Right hindlimb (tissue), 1 donor: Measurements from ENCODE around the gene TXNRD3.

ENCODE experiments used
- DNase-seq: peaks from one replicate; pipeline ENCODE4 v3.0.0-alpha.2; 2018

The TXNRD3 gene

DNA sequence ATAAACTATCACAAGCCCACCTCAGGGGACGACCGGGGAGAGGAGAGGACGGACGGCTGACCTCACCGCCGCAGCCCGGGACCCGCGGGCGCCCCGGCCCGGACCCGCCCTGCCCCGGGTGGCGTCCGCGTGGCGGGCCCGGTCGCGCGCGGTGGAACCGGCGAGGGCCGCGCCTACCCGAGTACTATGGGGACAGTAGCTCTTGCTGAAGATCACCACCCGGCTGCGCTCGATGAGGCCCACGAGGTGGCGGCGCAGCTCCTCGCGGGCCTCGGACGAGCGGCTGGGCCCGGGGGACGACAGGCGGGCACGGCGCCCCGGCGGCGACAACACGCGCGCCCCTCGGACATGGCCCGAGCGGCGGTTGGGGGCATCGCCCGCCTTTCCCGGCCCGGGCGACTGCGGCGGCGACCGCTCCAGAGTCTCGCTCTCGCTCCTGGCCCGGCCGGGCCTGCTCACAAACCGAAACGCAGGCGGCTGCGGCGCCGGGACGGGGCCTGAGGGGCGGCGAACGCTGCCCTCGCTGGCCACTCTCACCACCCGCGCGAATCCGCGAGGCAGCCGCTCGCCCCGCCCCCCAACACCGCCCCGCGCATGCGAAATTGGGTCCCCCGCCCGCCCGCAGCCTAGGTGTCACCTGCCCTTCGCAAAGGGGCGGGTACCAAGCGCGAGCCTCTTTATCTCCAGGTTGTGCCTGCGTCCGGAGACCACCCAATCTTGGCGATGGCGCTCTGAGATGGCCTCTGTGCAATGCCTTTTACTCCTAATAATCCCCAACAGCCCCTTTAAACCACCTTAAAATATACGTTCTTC, at the start of gene TXNRD3:
TXNRD3 (minus strand) TSS at position 554 of the 813 bp plus-strand sequence.
- DNase-seq: peak; percentile 84

DNA sequence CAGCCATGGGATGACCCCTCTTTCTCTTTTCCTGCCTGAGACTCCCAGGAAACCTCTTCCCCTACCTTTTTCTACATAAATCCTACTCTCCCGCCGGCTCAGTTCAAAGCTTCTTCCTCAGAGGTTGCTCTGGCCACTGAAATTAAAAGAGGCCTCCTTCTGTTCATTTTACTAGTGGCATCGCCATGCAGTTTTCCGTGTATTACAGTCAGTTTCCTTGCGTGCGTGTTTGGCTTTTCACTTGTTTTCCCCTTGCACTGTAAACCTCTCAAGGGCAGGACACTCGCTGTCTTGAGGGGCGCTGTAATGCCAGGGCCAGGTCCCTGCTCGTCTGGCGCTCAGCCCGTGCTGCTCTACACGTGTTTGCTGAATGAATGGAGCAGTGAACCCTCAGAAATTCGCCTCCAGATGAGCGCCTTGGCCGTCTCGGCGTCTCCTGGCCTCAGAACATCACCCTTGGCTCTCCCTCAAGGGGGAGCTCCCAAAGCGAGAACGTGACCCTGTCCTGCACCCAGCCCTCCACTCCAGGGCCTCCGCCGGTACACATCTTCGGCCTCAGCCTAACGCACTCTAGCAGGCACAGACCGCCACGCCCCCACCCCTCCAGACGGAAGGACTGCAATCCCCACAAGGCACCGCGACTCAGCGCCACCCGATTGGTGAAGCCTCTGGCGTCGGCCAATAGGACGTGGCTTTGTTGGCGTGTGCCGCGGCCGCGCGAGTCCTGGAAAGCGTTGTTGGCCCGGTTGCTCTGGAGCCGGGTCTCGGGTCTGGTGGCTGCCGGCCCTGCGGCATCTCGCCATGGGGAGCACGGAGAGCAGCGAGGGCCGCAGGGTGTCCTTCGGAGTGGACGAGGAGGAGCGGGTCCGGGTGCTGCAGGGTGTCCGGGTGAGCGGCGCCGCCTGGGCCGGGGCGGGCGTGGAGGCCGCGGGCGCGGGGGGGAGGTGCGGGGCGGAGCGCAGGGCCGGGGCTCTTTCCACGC, 48.9 kb upstream of the TXNRD3 start, which contains the start of gene CHCHD6:
CHCHD6 (plus strand) TSS at position 729 of the 982 bp plus-strand sequence; CDS start at position 802, 73 bp downstream.
- DNase-seq: peak; percentile 96

DNA sequence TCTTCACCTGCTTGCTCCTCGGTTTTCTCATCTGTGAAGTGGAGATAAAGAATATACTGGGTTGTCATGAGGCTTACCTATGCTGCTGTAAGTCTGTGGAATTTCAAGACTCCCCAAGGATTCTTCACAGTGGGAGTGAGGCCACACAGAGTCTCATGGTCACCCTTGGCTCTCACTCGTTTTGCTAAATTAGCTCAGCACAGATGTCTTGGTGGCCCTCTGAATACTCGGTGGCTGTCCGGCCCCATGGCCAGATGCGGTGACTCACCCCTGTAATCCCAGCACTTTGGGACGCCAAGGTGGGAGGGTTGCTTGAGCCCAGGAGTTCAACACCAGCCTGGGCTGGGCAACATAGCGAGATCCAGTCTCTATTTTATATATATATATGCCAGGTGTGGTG, 44.1 kb upstream of the TXNRD3 start:
- no peak for DNase-seq

DNA sequence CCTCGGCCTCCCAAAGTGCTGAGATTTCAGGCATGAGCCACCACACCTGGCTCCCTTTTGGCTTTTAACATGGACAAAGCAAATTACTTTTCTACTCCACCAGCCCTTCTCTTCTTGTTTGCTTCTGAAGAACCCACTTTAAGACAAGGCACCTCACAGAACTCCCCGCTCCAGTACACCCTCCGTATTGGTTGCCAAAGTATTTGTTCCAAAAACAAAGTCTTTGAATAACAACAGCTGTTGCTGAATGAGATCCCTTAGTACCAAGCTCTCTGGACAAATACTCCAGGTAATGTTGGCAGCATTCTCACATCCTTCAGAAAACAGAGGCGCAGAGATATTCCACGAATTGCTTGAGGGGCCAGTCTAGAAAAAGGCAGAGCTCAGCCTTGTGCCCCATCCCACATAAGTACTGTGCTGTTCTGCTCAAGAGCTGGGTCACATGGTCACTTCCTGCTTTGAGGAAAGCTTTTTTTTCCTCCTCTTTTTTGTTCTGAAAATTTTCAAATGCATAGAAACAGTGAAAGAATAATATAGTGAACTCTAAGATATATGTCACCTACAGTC, 41.9 kb upstream of the TXNRD3 start:
- no peak for DNase-seq

DNA sequence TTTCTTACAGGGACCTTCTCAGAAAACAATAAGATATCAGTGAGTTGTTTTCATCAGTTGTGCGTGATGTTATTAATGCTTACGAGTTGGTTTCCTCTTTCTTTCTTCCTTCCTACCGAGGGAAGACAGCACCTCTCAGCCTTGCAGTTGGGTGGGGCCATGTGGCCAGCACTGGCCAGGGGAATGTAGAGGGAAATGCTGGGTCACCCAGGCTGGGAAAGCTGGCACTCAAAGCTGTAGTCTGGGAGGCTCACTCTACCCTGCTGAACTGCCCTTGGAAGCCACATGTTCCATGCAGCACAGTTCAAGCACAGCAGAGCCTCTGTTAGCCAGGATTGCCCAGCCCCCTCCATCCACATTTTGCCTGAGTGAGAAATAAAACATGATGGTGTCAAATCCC, 39.0 kb upstream of the TXNRD3 start:
- no peak for DNase-seq

DNA sequence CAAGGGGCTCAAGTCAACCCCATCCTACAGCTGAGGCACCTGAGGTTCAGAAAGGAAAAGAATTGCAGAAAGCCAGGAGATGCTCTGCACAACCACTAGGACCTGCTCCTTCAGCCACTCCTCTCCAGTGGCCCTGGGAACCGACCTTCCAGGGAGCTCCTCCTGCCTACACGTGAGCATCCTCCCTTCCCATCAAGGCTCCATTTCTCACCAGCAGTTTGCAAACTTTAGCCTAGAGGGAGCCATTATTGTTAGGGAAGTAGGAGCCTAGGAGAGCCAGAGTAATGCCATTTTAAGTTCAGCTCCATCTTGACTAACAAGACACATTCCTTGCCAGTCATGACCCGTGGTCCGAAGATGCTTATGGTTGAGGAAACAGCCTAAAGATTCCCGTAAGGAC, 37.9 kb upstream of the TXNRD3 start:
- no peak for DNase-seq

DNA sequence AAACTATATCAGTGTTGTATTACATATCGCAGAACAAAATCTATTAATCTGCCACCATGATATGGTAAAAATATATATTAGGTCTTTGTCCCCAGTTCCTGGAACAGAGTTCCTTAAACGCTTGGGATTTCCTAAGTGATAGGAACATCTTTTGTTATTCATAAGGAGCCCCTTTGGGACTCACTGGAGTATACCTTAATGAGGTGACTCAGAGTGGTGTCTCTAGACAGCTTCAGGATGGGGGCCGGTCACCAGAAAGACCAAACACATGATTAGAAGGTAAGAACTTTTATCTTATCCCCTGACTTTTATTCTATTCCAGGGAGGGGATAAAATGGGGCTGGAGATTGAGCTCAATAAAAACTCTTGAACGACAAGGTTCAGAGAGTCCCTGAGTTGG, 36.8 kb upstream of the TXNRD3 start:
- no peak for DNase-seq

DNA sequence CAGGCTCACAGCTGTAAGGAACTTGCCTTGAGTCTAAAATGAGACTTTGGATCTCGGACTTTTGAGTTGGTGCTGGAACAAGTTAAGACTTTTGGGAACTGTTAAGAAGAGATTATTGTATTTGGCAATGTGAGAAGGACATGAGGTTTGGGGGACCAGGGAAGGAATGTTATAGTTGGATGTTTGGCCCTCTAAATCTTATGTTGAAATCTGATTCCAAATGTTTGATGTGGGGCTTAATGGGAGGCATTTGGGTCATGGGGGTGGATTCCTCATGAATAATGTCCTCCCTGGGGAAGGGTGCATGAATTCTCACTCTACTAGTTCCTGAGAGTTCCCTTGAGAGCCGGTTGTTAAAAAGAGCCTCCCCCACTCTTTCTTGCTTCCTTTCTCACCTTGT, 30.6 kb upstream of the TXNRD3 start:
- DNase-seq: no peak

DNA sequence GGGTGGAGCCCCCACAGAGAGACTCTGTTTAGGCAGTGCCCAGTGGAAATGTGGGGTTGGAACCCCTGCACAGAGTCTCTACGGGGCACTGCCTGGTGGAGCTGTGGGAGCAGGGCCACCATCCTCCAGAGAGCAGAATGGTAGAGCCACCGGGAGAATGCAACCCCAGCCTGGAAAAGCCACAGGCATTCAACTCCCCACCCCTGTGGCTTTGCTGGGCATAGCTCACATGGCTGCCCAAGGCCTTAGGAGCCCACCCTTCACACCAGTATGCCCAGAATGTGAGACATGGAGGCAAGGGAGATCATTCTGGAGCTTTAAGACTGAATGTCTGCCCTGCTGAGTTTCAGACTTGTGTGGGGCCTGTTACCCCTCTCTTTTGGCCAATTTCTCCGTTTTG, 30.1 kb upstream of the TXNRD3 start:
- DNase-seq: no peak

DNA sequence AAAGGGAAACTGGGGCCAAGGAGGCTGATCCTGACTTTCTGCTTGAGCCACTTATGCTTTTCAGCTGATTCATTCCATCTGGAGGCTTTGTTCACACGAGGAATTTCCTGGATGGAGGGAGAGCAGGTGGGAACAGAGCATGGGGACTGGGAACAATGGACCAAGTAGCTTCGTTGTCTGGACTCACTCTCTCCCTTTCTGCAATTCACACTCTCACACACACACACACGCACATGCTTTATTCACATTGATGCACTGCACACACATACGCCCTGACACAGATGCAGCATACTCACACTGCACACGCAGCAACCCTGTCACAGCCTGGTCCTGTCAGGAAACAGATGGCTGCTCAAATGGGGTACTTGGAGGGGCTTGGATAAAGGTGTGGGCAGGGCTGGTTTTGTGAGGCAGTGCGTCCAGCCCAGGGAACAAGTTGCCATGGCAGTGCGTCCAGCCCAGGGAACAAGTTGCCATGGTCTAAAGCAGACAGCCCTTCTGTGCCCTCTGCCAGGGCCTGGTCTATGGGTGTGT, 29.4 kb upstream of the TXNRD3 start:
- peak; percentile 48 for DNase-seq

DNA sequence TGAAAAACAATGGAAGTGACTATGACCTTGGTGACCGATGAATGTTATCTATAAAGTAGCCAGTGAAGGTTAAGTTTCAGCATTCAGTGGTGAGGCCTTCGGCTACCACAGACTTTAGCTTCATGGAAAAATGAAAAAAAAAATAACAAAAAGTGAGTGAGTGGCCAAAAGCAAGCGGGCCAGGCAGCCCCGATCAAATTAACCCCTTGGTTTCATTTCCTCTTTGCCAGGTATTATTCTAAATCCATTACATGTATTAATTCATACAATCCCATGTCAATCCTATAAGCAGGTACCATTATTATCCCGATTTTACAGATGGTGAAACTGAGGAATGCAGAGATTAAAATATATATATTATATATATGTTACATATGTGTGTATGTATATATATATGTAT, 28.1 kb upstream of the TXNRD3 start:
- DNase-seq: no peak

DNA sequence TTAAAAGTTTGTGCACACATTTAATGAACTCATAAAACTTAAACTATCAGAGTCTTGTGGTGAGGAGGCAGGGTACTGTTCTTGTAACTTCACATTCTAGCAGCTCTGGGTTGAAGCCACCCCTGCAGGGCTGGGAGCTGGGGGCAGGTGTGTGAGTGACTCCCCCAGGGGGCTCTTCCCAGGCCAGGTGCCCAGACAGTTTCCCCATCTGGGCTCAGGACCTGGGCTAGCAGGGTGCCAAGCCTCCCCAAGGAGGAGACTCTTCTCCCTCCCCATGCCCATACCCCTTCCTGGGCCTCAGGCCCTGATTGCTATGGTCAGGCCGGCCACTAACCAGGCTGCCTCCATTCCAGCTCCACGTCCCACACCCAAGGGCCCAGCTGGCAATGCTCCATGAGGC, 27.1 kb upstream of the TXNRD3 start:
- no peak for DNase-seq

DNA sequence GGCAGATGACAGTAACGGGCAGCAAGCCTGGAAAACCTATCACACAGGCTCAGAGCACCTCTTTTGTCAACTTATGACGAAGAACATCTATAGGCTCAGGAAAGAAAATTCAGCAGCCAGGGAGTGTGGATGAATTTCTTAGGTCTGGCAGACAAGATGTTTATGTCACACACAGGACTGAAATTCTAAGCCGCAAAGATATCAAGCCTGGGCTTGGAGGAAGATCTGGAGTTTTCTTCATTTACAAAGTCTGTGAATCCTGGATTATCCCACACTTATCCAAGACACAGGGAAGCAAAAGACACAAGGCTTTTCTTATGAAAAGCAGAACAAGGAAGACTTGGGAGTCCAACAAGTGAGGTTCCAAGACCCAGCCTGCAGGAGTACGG, 25.7 kb upstream of the TXNRD3 start:
- no peak for DNase-seq

DNA sequence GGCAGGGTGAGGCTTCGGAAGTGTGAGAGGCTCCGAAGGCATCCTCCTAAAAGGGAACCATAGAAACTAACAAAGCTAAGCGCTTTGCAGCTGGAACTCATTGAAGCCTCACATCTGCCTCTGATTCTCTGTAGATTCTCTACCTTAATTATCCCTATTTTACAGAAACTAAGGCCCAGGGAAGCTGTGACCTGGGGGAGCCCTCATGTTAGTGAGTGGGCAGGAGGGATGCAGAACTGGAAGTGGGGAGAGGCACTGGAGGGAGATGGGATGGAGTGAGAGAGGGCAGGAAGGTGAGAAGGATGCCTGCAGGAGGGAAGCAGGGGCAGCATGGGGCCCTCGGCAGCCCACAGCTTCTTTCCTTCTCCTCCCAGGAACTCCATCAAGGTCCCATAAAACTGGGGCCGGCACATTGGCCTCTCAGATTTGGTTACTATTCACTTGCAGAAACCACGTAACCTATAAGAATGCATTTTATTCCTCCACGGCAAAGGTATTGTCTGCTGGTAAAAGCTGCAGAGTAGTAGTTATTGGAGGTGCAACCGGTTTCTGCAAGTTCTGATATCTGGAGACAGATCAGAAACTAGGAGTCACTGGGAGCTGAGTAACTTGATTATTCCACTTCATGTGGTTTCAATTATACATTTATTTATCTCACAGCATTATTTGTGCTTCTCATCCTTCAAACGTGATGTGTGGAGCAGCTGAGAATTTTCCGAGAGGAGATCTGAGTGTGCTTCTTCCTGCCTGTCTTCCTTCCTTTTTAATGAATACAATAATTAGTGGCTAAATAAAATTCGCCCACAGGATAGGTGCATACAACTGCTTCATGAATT, 25.1 kb upstream of the TXNRD3 start:
- no peak for DNase-seq

DNA sequence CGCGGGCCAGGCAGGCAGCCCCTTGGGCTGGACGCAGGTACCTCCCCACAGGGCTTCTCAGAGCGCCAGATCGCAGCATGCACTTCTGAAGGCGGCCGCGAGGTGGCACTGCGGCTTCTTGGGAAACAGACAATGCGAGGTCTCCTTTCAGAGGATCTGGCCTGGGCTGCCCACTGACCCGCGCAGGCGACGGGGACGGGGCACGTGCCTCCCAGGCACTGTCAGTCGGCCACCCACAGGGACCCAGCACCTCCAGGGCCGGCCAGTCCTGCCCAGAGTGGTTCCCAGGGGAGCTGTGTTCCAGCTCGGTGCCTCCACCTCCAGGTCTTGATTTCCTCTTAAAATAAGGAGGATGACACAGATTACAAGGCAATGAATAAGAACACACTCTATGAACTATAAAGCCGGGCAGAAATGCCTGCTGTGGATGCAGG, 24.4 kb upstream of the TXNRD3 start:
- peak; percentile 83 for DNase-seq

DNA sequence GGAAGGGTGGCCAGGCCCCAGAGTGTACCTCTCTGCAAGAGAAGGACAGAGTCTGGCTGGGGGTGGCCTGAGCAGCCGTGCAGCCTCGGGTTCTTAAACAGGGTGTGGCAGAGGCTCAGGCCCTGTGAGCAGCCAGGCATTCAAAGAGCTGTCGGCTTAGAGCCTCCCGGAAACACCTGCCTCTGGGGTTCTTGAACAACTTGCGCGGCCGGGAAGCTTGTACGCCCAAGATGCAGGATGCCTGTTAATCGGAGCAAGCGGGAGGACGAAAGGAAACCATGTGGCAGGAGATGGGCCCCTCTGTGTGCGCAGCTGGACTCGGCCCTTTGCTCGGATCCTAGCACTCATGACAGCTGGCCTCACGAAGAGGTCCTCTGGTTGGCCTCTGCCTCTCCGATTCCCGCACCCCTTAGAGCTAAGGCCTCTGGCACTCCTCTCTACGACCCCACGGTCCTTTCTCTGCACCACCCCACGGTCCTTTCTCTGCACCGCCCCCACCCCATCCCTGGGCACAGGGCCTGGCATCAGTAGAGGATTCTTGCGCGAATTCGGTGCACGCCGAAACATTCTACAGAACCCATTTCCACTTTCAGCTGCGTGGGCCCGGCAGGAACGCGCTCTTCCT, 23.9 kb upstream of the TXNRD3 start:
- no peak for DNase-seq

DNA sequence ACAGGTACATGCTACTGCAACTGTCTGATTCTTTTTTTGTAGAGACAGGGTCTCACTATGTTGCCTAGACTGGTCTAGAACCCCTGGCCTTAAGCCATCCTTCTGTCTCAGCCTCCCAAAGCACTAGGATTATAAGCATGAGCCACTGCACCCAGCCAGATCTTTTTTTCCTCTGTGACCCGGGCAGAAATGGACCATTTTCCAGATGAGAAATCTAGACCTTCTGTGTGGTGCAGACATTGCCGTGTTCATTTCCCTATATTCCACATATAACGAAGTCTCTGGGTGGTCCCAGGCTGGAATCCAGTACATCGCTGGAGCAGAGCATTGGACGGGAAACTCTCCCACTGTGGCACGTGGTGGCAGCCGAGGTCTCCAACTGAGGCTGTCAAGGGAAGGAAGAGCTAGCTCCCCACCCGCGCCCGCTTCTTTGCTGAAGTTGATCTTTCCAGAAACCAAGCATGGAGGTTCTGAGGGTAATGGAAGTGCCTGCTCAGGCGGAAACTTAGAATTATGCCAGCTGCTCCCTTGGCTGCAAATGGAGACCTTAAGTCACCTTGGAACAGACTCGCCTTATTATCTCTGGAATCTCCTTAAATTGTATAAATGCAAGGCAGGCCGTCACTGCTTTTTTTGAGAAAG, 23.1 kb upstream of the TXNRD3 start:
- DNase-seq: no peak

DNA sequence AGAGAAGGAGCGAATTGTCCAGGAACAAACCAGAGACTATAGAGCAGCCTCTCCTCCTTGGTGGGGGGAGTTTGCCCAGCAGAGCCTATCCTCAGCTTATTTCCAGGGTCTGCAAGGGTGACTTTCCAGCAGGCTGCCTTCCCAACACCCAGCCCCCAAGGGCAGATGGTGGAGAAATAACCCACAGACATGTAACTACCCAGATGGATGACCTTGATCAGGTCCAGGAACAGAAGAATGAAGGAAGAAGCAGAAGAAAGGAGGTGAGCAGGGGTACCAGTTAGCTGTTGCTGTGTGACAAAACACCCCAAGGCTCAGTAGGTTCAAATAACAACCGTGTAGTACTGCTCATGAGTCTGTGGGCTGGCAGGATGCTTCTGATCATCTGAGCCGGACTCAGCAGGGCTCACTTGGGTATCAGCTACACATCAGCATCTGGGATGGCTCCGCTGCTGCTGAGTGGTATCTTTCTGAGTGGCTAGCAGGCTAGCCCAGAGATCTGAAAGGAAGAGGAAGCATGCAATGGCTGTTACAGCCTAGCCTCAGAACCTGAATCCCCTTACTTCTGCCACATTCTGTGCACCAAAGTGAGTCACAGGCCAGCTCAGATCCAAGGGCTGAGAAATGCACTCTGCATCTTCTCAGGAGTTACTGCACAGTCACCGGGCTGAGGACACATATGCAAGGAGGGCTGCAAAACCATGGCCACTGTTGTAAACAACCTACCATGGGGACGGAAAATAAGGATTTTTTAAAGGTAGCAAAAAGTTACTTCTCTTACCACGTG, 22.2 kb upstream of the TXNRD3 start:
- DNase-seq: no peak

DNA sequence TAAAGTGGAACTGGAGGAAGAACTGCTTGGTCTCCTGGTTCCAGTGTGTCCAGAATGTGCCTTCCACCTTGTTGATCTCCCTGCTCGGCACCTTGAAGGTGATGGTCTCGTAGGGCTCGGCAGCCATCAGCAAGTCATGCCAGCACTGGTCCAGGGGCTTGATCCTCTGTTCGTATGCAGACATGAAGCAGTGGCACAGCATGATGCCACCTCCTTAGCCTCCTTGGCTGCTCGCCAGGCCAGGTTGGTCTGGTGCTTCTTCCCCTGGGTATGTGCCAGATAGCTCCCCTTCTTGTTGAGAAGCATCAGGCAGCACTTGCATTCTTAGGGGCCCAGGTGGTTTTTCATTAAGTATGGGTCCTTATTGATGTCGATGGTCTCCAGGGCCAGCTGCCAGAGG, 17.8 kb upstream of the TXNRD3 start:
- DNase-seq: no peak

DNA sequence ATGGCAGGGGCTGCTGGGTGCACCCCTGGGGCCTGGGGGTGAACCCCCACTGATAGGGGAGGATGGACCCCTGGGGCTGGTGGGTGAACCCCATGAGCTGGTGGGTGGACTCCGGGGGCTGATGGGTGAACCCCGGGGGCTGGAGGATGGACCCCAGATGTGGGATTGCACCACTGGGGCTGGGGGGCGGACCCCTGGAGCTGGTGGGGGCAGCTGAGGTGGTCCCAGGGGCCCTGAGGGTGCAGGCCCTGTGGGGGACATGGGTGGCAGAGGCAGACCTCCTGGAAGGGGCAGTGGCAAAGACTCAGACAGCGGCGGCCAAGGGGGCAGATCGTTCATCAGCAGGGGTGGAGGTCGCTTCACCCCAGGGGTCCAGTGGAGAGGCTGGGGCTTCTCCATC, 17.4 kb upstream of the TXNRD3 start:
- no peak for DNase-seq
